HL-60 (cell line): ENCODE measurements around the gene ASIC1.

Source experiments
- DNase-seq, 2 experiments: peaks; one replicate each; pipeline ENCODE4 v3.0.0-alpha.2; 2010 to 2020; ENCODE audit warnings: low read depth in 1 of 2, low spot score in 1 of 2
- H3K27ac ChIP-seq: fragments of 250-450 bp; sonication (Bioruptor Pico); replicated peaks from 2 replicates; pipeline ENCODE4 v1.5.1; 2020; ENCODE audit warnings: mild to moderate bottlenecking, moderate library complexity
- H3K27me3 ChIP-seq: fragments of 250-450 bp; sonication (Bioruptor Pico); 2 replicates; pipeline ENCODE4 v1.5.1; 2021; ENCODE audit warnings: mild to moderate bottlenecking, moderate library complexity; ENCODE audit not compliant: insufficient read depth, poor library complexity, severe bottlenecking
- H3K4me3 ChIP-seq: replicated peaks from 2 replicates; pipeline ENCODE4 v1.5.1; 2011; ENCODE audit warnings: mild to moderate bottlenecking, control low read depth, low read length; ENCODE audit not compliant: insufficient read depth
- CTCF ChIP-seq: IDR thresholded peaks from one replicate; pipeline ENCODE4 v1.5.1; 2011; ENCODE audit warnings: low read length, control low read depth, inconsistent platforms; ENCODE audit not compliant: insufficient read depth
- GABPA ChIP-seq: IDR thresholded peaks from 2 replicates; pipeline ENCODE4 v1.6.1; 2012; ENCODE audit warnings: low read depth
- POLR2AphosphoS5 ChIP-seq: IDR thresholded peaks from 2 replicates; pipeline ENCODE4 v1.6.1; 2012; ENCODE audit warnings: low read depth
- REST ChIP-seq: IDR thresholded peaks from 2 replicates; pipeline ENCODE4 v1.6.1; 2012; ENCODE audit warnings: low read depth; ENCODE audit not compliant: insufficient replicate concordance
- SPI1 ChIP-seq: IDR thresholded peaks from 2 replicates; pipeline ENCODE4 v1.6.1; 2012; ENCODE audit warnings: low read depth, mild to moderate bottlenecking, borderline replicate concordance

ASIC1 gene

GRCh38 chr12:50104417-50105366, 47.3 kb downstream of the ASIC1 start:
- Histone ChIP-seq H3K27ac (no peak overlapping the region), H3K27me3 (no peaks in the 10 kb centered on the region), H3K4me3 (no peak overlapping the region)
- DNase-seq = no peak
- TF ChIP-seq REST (no peak), CTCF (no peak), SPI1 (no peak), GABPA (no peak), POLR2AphosphoS5 (no peak)

GRCh38 chr12:50105913-50106450, 48.6 kb downstream of the ASIC1 start:
- DNase-seq = no peak

GRCh38 chr12:50106907-50107306, 49.5 kb downstream of the ASIC1 start:
- TF ChIP-seq CTCF (no peak), REST (no peak), GABPA (no peak), SPI1 (no peak), POLR2AphosphoS5 (no peak)
- no peak overlapping the region for H3K4me3 ChIP-seq
- no peak for DNase-seq

More at GRCh38 chr12:50105913-50106450, 48.6 kb downstream of the ASIC1 start:
- Histone ChIP-seq H3K4me3 (no peak overlapping the region), H3K27me3 (no peaks in the 10 kb centered on the region), H3K27ac (no peak overlapping the region)
- TF ChIP-seq POLR2AphosphoS5 = no peak
- no peak for TF ChIP-seq GABPA

GRCh38 chr12:50107416-50108268, 50.2 kb downstream of the ASIC1 start:
- no peak for DNase-seq
- Histone ChIP-seq H3K4me3 (no peak overlapping the region), H3K27me3 (no peaks in the 10 kb centered on the region), H3K27ac (no peak overlapping the region)
- TF ChIP-seq REST (no peak), GABPA (no peak), CTCF (no peak), SPI1 (no peak), POLR2AphosphoS5 (no peak)

More at GRCh38 chr12:50106907-50107306, 49.5 kb downstream of the ASIC1 start:
- no peaks in the 10 kb centered on the region for H3K27me3 ChIP-seq
- H3K27ac ChIP-seq = no peak overlapping the region
